Muscle of leg (tissue), 11 donors: Measurements from ENCODE around the gene ZNF516. TPM values are rescaled to one million over a fixed set of nuclear protein-coding genes. Genes with fewer than 3 reads are reported as not detected.

Source experiments
- DNase-seq: peaks from one replicate; pipeline ENCODE4 v3.0.0; 2013
- H3K27ac ChIP-seq: one replicate; pipeline ENCODE4 v1.5.1; 2013; ENCODE audit warnings: mild to moderate bottlenecking, low read length, control low read depth
- H3K27me3 ChIP-seq: one replicate; pipeline ENCODE4 v1.6.1; 2013; ENCODE audit warnings: low read length; ENCODE audit not compliant: control insufficient read depth, insufficient read depth
- H3K36me3 ChIP-seq: one replicate; pipeline ENCODE4 v1.6.1; 2013; ENCODE audit warnings: low read length; ENCODE audit not compliant: control insufficient read depth, insufficient read depth
- H3K4me1 ChIP-seq: one replicate; pipeline ENCODE4 v1.6.1; 2013; ENCODE audit warnings: low read length; ENCODE audit not compliant: control insufficient read depth, insufficient read depth
- H3K4me3 ChIP-seq: one replicate; pipeline ENCODE4 v1.5.1; 2013; ENCODE audit warnings: low read length, control low read depth
- H3K9me3 ChIP-seq: replicated peaks from 2 replicates; pipeline ENCODE4 v1.6.1; 2013; ENCODE audit warnings: low read depth, low read length; ENCODE audit not compliant: control insufficient read depth
- WGBS: methylation state at CpG from one replicate; pipeline ENCODE4 v1.1.5; 2013; ENCODE audit warnings: missing lambda C conversion rate; ENCODE audit not compliant: insufficient coverage; 5-methylcytosine and 5-hydroxymethylcytosine counted together
- polyA plus RNA-seq, 8 donors: library from polyadenylated mRNA; unstranded; fragments of 120-200 nt; gene quantifications; one replicate each; pipeline versions ENCODE4 v1.2.1 to v1.2.3, GENCODE V29; 2013; ENCODE audit warnings: inconsistent platforms in 1 of 8, low replicate concordance in 1 of 8; ENCODE audit not compliant: insufficient read length in 8 of 8, insufficient read depth in 1 of 8
- total RNA-seq: library from RNA; stranded (reverse); fragments of 120-200 nt; gene quantifications from one replicate; pipeline ENCODE4 v1.2.4, GENCODE V29; 2013

ZNF516 gene
- total and polyA plus RNA-seq, 9 donors = 26.6 to 52.9 (median 42.9) TPM

GRCh38 chr18:76353046-76353445 lies 142.0 kb downstream of the ZNF516 start:
- Histone ChIP-seq H3K36me3 (peaks cover 23% of the 10 kb centered on the region), H3K4me1 (peaks cover 15% of the 10 kb centered on the region), H3K4me3 (no peak overlapping the region), H3K27me3 (no peaks in the 10 kb centered on the region), H3K9me3 (peaks cover 7% of the 10 kb centered on the region), H3K27ac (no peak overlapping the region)
- DNase-seq = no peak
- WGBS = 76% methylated on average over 3 of the region's 7 CpGs

- Histone ChIP-seq H3K36me3 (peaks cover 15% of the 10 kb centered on the region), H3K9me3 (peaks cover 7% of the 10 kb centered on the region), H3K4me3 (no peak overlapping the region), H3K27me3 (no peaks in the 10 kb centered on the region), H3K4me1 (peaks cover 15% of the 10 kb centered on the region), H3K27ac (no peak overlapping the region)
- peak; percentile 92 for DNase-seq
- 34% methylated on average over 24 of the region's 24 CpGs for WGBS
Observed at GRCh38 chr18:76351961-76352581, 143.0 kb downstream of the ZNF516 start.

GRCh38 chr18:76350134-76351025 lies 144.7 kb downstream of the ZNF516 start:
- no peak overlapping the region for H3K4me3 ChIP-seq
- no peak overlapping the region for H3K27ac ChIP-seq
- 90% methylated on average over 52 of the region's 54 CpGs for WGBS
- no peak for DNase-seq
- no peaks in the 10 kb centered on the region for H3K36me3 ChIP-seq
- peaks cover 7% of the 10 kb centered on the region for H3K9me3 ChIP-seq
- H3K4me1 ChIP-seq = peaks cover 17% of the 10 kb centered on the region
- no peaks in the 10 kb centered on the region for H3K27me3 ChIP-seq

- DNase-seq = peak; percentile 84
- Histone ChIP-seq H3K9me3 (peaks cover 7% of the 10 kb centered on the region), H3K4me3 (no peak overlapping the region), H3K27me3 (no peaks in the 10 kb centered on the region), H3K27ac (no peak overlapping the region), H3K36me3 (no peaks in the 10 kb centered on the region), H3K4me1 (peaks cover 17% of the 10 kb centered on the region)
- 29% methylated on average over 21 of the region's 29 CpGs for WGBS
Observed at GRCh38 chr18:76349067-76349715, 145.9 kb downstream of the ZNF516 start.

- H3K36me3 ChIP-seq = no peaks in the 10 kb centered on the region
- H3K27me3 ChIP-seq = no peaks in the 10 kb centered on the region
- H3K9me3 ChIP-seq = peaks cover 3% of the 10 kb centered on the region
- 82% methylated on average over 26 of the region's 27 CpGs for WGBS
- no peak overlapping the region for H3K4me3 ChIP-seq
- no peak for DNase-seq
- H3K4me1 ChIP-seq = peaks cover 17% of the 10 kb centered on the region
- no peak overlapping the region for H3K27ac ChIP-seq
Observed at GRCh38 chr18:76348267-76349066, 146.6 kb downstream of the ZNF516 start.

GRCh38 chr18:76347341-76347740 lies 147.7 kb downstream of the ZNF516 start:
- no peak overlapping the region for H3K4me3 ChIP-seq
- 91% methylated on average over 5 of the region's 7 CpGs for WGBS
- no peaks in the 10 kb centered on the region for H3K36me3 ChIP-seq
- H3K4me1 ChIP-seq = peaks cover 17% of the 10 kb centered on the region
- no peak overlapping the region for H3K27ac ChIP-seq
- H3K27me3 ChIP-seq = no peaks in the 10 kb centered on the region
- DNase-seq = no peak
- H3K9me3 ChIP-seq = no peaks in the 10 kb centered on the region

GRCh38 chr18:76346490-76347130 lies 148.4 kb downstream of the ZNF516 start:
- peaks cover 10% of the 10 kb centered on the region for H3K4me1 ChIP-seq
- no peaks in the 10 kb centered on the region for H3K36me3 ChIP-seq
- no peak overlapping the region for H3K4me3 ChIP-seq
- H3K27me3 ChIP-seq = no peaks in the 10 kb centered on the region
- no peak overlapping the region for H3K27ac ChIP-seq
- DNase-seq = no peak
- WGBS = 81% methylated on average over 25 of the region's 29 CpGs
- no peaks in the 10 kb centered on the region for H3K9me3 ChIP-seq

GRCh38 chr18:76345901-76346300 lies 149.1 kb downstream of the ZNF516 start:
- DNase-seq = peak; percentile 41
- H3K4me1 ChIP-seq = peaks cover 10% of the 10 kb centered on the region
- H3K27ac ChIP-seq = no peak overlapping the region
- H3K9me3 ChIP-seq = no peaks in the 10 kb centered on the region
- 76% methylated on average over 3 of the region's 4 CpGs for WGBS
- no peak overlapping the region for H3K4me3 ChIP-seq
- no peaks in the 10 kb centered on the region for H3K36me3 ChIP-seq
- H3K27me3 ChIP-seq = no peaks in the 10 kb centered on the region

GRCh38 chr18:76343938-76344569 lies 151.0 kb downstream of the ZNF516 start:
- Histone ChIP-seq H3K4me1 (peaks cover 7% of the 10 kb centered on the region), H3K4me3 (no peak overlapping the region), H3K27me3 (no peaks in the 10 kb centered on the region), H3K36me3 (no peaks in the 10 kb centered on the region), H3K27ac (no peak overlapping the region), H3K9me3 (peaks cover 7% of the 10 kb centered on the region)
- WGBS = 98% methylated on average over 3 of the region's 3 CpGs
- no peak for DNase-seq
